Fibroblast of the aortic adventitia (primary cell): Measurements from ENCODE around the gene CHKA. TPM values are rescaled to one million over a fixed set of nuclear protein-coding genes. Genes with fewer than 3 reads are reported as not detected.

Experiments used
- DNase-seq: peaks from one replicate; pipeline ENCODE4 v3.0.0-alpha.2; 2010; ENCODE audit warnings: low read depth
- H3K4me3 ChIP-seq: 2 replicates; pipeline ENCODE4 v1.5.1; 2011; ENCODE audit warnings: low read depth, mild to moderate bottlenecking, control low read depth, low read length, moderate library complexity
- small RNA-seq: library from RNA; depleted of rRNA; stranded (forward); fragments of <200 nt; gene quantifications from one replicate; pipeline ENCODE3, GENCODE V24; 2012
- total RNA-seq: library from RNA; depleted of rRNA; stranded (reverse); fragments of >200 nt; gene quantifications from 2 replicates; pipeline ENCODE4 v1.2.3, GENCODE V29; 2012; ENCODE audit warnings: low replicate concordance
- TF ChIP-seq, protein P1 (sequence below): IDR thresholded peaks from 2 replicates; pipeline ENCODE4 v1.5.1; 2011; ENCODE audit warnings: mild to moderate bottlenecking, low read length, control low read depth, inconsistent platforms; ENCODE audit not compliant: insufficient read depth

Gene CHKA
- total RNA-seq, 1 donor = 5.2 TPM

DNA sequence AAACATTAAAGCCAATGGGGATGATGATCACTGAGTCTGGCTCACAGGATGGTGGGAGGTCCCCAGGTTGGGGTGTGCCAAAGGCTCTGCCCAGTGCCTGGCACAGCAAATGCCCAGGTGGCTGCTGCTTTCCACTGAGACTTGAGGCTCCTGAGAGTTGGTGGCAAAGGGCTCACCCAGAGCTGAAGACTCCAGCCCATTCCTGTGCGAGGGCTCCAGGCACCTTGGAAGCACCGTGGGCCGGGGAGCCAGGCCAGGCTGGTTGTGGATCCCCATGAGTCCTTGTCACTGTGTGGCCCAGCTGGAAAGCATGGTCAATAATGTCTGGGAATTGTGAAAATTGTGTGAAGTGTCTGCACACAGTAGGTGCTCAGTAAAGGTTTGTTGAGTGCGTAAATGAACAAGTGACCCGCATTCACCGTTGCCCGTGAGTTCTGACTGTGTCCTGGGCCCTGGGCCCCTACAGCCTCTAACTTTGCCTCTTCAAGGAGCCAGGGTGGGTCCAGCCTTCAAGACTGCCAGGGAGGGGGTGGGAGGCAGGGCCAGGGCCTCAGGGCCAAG lies 114.5 kb downstream of the CHKA start:
- H3K4me3 ChIP-seq = no peak overlapping the region
- TF ChIP-seq, protein P1, sequence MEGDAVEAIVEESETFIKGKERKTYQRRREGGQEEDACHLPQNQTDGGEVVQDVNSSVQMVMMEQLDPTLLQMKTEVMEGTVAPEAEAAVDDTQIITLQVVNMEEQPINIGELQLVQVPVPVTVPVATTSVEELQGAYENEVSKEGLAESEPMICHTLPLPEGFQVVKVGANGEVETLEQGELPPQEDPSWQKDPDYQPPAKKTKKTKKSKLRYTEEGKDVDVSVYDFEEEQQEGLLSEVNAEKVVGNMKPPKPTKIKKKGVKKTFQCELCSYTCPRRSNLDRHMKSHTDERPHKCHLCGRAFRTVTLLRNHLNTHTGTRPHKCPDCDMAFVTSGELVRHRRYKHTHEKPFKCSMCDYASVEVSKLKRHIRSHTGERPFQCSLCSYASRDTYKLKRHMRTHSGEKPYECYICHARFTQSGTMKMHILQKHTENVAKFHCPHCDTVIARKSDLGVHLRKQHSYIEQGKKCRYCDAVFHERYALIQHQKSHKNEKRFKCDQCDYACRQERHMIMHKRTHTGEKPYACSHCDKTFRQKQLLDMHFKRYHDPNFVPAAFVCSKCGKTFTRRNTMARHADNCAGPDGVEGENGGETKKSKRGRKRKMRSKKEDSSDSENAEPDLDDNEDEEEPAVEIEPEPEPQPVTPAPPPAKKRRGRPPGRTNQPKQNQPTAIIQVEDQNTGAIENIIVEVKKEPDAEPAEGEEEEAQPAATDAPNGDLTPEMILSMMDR = no peak
- no peak for DNase-seq

DNA sequence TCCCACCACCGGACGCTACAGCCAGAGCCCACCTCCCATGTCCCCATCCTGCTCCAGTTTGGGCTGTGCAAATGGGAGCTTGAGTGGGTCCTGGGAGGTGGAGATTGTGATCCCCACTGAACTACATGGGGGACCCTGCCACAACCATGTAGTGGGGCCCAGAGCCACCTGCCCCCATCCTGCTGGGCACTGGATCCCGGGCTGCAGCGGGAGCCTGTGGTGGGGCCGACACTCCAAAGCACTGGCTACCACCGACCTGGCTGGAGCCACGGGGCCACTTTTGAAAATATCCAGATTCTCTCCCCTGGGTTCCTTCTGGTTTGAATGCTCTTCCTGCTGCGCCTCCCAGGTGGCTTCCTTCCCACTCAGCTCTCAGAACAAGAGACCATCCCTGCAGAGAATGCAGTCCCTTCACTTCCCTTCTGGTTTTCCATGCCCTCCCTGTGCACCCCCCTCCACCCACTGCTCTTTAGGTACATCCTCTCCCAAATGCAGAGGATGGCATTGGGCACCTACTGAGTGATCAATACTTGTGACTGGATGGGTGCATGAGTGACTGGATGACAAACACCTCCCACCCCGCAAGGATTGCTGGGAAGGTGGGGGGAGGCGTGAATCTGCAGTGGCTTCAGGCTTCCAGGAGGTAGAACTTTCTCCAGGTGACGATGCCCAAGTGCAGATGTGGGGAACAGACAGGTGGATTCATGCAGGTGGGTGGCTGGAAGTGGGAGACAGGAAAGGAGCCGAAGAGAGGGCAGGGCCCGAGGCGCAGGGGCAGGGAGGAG lies 116.4 kb downstream of the CHKA start:
- DNase-seq = no peak
- H3K4me3 ChIP-seq = peak overlapping the region; percentile 70
- TF ChIP-seq, protein P1 = no peak

DNA sequence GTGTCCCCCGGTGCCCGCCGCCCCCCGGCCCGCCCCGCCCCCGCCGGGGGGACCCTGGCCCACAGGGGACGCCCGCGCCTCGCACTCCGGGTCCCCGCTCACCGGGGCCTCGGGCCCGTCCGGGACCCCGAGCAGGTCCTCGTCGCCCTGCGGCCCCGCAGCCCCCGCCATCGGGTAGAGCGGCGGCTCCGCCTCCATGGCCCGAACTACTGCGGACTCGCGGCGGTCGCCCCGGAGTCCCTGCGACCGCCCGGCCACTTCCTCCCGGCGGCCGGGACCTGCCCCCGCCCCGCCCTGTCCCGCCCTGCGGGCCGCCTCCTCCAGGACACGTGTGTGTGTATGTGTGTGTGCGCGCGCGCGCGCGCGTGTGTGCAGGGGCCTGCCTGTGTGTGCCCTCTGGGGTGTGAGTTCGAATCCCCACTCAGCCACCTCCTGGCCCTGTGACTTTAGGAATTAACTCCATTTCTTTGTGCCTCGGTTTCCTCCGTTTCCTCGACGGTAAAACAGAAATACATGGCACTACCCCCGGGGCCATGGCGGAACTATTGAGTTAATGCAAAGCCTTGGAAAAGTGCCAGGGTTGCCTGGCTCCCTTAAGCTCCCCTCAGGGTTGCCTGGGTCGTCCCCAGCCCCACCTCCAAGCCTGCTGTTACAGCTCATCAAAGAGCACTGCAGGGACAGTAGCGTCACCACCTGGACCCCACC lies 117.2 kb downstream of the CHKA start, which contains the start of gene UNC93B1:
UNC93B1 (minus strand) TSS at position 252 of the 705 bp plus-strand sequence; CDS start at position 198, 54 bp downstream.
- TF ChIP-seq, protein P1 = no peak
- DNase-seq = peak; percentile 65
- H3K4me3 ChIP-seq = peak within 1 kb of the TSS; percentile 70

DNA sequence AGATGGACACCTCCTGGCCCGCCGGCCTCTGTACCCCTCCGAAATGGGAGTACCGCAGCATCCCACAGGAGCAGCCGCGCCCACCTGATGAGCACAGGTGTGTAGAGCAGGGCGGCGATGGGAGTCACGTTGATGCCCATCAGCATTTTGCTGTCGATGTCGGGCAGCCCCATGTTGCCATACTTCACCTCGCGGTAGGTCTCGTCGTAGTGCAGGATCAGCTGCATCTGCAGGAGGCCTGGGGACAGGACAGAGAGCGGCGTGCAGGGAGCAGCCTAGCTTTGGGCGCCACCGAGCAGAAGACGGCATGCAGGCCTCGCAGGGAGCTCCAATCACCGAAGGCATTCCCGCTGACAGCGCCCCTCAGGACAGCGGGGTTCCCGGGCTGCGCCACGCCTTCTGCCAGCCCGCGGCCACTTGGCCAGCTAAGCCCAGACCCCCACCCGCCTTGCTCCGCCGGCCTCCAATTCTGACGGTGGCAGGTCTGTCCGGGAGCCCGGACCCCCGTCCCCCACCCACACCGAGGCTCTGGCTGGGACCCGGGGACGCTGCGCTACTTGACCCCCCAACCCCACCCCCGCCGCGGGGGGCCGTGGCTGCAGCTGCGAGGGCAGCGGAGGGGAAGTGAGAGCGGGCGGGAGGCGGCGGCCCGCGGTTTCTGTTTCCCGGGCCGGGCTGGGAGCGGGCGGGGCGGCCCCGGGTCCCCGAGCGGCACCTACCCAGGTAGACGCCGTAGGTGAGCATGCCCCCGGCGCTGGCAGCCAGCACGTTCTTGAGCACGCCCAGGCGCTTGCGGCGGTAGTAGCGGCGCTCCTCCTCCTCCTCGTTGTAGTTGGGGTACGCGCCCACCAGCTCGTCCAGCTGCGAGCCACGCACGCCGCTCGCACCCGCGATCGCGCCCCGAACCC lies 118.0 kb downstream of the CHKA start:
- DNase-seq = no peak
- TF ChIP-seq, protein P1 = no peak
- peak overlapping the region; percentile 70 for H3K4me3 ChIP-seq

Small RNA genes within 50 kb of the gene (small RNA-seq; reads per million reads assigned to genes)
- not detected for gene MIR6753

Other genes starting within 250 kb of the CHKA start
- gene UNC93B1, start 117.3 kb downstream of the CHKA start, total RNA-seq = 7.4 and 17.2 TPM in 2 replicates
- gene ALDH3B1, start 111.1 kb downstream of the CHKA start, total RNA-seq = 12.5 and 20.8 TPM in 2 replicates
- gene NDUFS8, start 90.7 kb downstream of the CHKA start, total RNA-seq = 56.8 and 66.1 TPM in 2 replicates
- gene TCIRG1, start 82.4 kb downstream of the CHKA start, total RNA-seq = 75.1 and 76.0 TPM in 2 replicates
- 20.1 and 43.4 TPM in 2 replicates for gene KMT5B, start 91.9 kb upstream of the CHKA start, total RNA-seq
- gene C11orf24, start 150.6 kb upstream of the CHKA start, total RNA-seq = 11.7 and 42.1 TPM in 2 replicates
- gene LRP5, start 191.2 kb upstream of the CHKA start, total RNA-seq = 3.3 and 8.3 TPM in 2 replicates